ENCODE data around the gene GTF3C4. TPM values are rescaled to one million over a fixed set of nuclear protein-coding genes. Genes with fewer than 3 reads are reported as not detected.

GTF3C4 gene, protein sequence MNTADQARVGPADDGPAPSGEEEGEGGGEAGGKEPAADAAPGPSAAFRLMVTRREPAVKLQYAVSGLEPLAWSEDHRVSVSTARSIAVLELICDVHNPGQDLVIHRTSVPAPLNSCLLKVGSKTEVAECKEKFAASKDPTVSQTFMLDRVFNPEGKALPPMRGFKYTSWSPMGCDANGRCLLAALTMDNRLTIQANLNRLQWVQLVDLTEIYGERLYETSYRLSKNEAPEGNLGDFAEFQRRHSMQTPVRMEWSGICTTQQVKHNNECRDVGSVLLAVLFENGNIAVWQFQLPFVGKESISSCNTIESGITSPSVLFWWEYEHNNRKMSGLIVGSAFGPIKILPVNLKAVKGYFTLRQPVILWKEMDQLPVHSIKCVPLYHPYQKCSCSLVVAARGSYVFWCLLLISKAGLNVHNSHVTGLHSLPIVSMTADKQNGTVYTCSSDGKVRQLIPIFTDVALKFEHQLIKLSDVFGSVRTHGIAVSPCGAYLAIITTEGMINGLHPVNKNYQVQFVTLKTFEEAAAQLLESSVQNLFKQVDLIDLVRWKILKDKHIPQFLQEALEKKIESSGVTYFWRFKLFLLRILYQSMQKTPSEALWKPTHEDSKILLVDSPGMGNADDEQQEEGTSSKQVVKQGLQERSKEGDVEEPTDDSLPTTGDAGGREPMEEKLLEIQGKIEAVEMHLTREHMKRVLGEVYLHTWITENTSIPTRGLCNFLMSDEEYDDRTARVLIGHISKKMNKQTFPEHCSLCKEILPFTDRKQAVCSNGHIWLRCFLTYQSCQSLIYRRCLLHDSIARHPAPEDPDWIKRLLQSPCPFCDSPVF
- total RNA-seq (2021; fragmentation: NEBNext Ultra II Directional; extraction: Animal tissue kit (Norgen Biotek cat#: 25700)) (36.9 and 39.2 TPM in 2 replicates), polyA plus RNA-seq (2011; rRNA removed) (6.3 and 6.8 TPM in 2 replicates), polyA minus RNA-seq (2011; rRNA and poly(A)+ RNA removed) (17.6 and 19.4 TPM in 2 replicates)
- 8.9 TPM for polyA plus RNA-seq (2011; cell fraction: cytosol; rRNA removed)
- polyA plus RNA-seq (2011; cell fraction: nucleus; rRNA removed): 7.2 TPM
- 14.8 to 23.5 TPM (median 19.3 TPM) in 4 replicates for polyA plus RNA-seq (2012, experiment 1 of 2)
- polyA plus RNA-seq (2012, experiment 2 of 2): 4.9 TPM
- polyA plus RNA-seq (2013, experiment 1 of 2): 16.8 TPM
- 16.2 TPM for polyA plus RNA-seq (2013, experiment 2 of 2)
- polyA minus RNA-seq (2011; cell fraction: cytosol; rRNA and poly(A)+ RNA removed): 15.7 TPM
- 8.7 TPM for polyA minus RNA-seq (2011; cell fraction: nucleus; rRNA and poly(A)+ RNA removed)
- long read RNA-seq, experiment 1, full-length matches to known transcripts: 2 of 58 reads
- long read RNA-seq, experiment 1, partial matches to known transcripts: 22 of 58 reads
- long read RNA-seq, experiment 1, other reads (novel, unspliced or antisense): 34 of 58 reads
- long read RNA-seq, experiment 2, full-length matches to known transcripts: 1 of 2 reads
- long read RNA-seq, experiment 2, partial matches to known transcripts: 0 of 2 reads
- long read RNA-seq, experiment 2, other reads (novel, unspliced or antisense): 1 of 2 reads

DNA sequence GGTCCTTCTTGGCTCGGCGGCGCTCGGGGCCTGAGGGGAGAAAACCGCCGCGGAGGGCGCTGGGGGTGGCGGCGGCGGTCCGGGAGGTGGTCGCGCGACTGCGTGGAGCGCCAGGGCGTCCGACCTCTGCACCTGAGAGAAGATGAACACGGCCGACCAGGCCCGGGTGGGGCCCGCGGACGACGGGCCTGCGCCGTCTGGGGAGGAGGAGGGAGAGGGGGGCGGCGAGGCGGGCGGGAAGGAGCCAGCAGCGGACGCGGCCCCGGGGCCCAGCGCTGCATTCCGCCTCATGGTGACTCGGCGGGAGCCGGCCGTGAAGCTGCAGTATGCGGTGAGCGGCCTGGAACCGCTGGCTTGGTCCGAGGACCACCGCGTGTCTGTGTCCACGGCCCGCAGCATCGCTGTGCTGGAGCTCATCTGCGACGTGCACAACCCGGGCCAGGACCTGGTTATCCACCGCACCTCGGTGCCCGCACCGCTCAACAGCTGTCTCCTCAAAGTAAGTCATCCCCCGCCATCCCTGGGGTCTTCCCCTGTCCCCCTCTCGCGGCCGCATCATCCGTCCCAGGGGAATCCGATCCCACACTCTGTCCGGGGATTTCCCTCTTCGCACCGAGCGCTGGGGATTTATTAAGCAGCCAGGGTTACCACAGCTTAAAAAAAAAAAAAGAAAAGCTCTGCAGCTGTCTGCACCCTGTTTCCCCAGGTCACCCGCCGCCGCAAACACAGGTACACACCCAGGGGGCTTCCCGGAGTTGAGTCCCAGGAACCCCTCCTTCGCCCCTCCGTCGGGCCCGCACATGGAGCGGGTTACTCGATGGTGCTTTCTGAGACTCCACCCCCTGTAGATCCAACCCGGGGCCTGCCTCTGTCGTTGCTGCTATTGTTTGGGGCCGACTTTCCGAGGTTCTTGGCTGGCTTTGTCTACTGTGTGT lies at the start of gene GTF3C4:
TSS of gene GTF3C4 (plus strand) at position 8 of the 935 bp plus-strand sequence. CDS start at position 143, 135 bp downstream.
- Histone ChIP-seq H2BK12ac (ENCODE audit: low read depth, low read length) (peak within 1 kb of the TSS; percentile 86; the same call in 1 of the 2 replicates), H4K20me1 (replicated peaks in 1 of 2; ENCODE audit: control insufficient read depth in 1 of 2, insufficient read depth in 2 of 2, low read length in 2 of 2) (peaks cover 17 to 18% of the 10 kb centered on the region in 2 experiments), H3K4me1 (replicated peaks in 1 of 4; ENCODE audit: control insufficient read depth in 3 of 4, insufficient read depth in 4 of 4, low read length in 3 of 4) (peaks cover 0 to 7% (median 6%) of the 10 kb centered on the region in 4 experiments; a peak in 5 of 7 replicates), H2AK5ac (ENCODE audit: low read depth, low read length) (no peak within 1 kb of the TSS; the same call in 1 of the 2 replicates), H3K18ac (ENCODE audit: extremely low read depth, low read length) (peak within 1 kb of the TSS; percentile 93), H3K23me2 (ENCODE audit: low read depth, low read length) (peaks cover 9% of the 10 kb centered on the region), H2BK20ac (ENCODE audit: low read length) (peak within 1 kb of the TSS; percentile 73; the same call in 1 of the 2 replicates), H3K4ac (replicated peaks; ENCODE audit: insufficient read length, low read depth, low read length) (peak within 1 kb of the TSS; percentile 98), H3K36me3 (ENCODE audit: control insufficient read depth in 2 of 4, insufficient read depth in 4 of 4, low read length in 3 of 4) (no peaks in the 10 kb centered on the region), H3K27ac (ENCODE audit: low read depth, low read length) (peak within 1 kb of the TSS; percentile 84; the same call in 1 of the 2 replicates), H2BK120ac (replicated peaks; ENCODE audit: low read depth, low read length) (peak within 1 kb of the TSS; percentile 91), H3K9me3 (ENCODE audit: insufficient read depth in 2 of 2, low read depth in 1 of 2, low read length in 1 of 2) (no peaks in the 10 kb centered on the region), H3K4me2 (ENCODE audit: insufficient read depth in 1 of 2, low read depth in 2 of 2, low read length in 2 of 2) (peak within 1 kb of the TSS; percentile 58 to 83), H3K79me2 (ENCODE audit: control insufficient read depth in 1 of 2, insufficient read depth in 2 of 2, low read length in 2 of 2) (peaks cover 39 to 78% of the 10 kb centered on the region in 2 experiments), H4K91ac (replicated peaks; ENCODE audit: insufficient read length, low read length) (peak within 1 kb of the TSS; percentile 100), H3K56ac (replicated peaks; ENCODE audit: insufficient read length, low read depth, low read length) (peak within 1 kb of the TSS; percentile 98), H2BK15ac (ENCODE audit: low read length) (peak within 1 kb of the TSS; percentile 99; the same call in 1 of the 2 replicates), H3K27me3 (replicated peaks in 1 of 4; ENCODE audit: control insufficient read depth in 3 of 4, extremely low read depth in 1 of 4, insufficient read depth in 3 of 4, low read length in 3 of 4) (no peaks in the 10 kb centered on the region), H4K5ac (ENCODE audit: insufficient read length, low read depth, low read length) (peak within 1 kb of the TSS; percentile 96), H2AFZ (ENCODE audit: low read length) (peak within 1 kb of the TSS; percentile 1; the same call in 1 of the 2 replicates), H2BK5ac (ENCODE audit: low read depth, low read length) (peak within 1 kb of the TSS; percentile 98), H4K8ac (ENCODE audit: extremely low read depth, insufficient read depth, low read length) (peak within 1 kb of the TSS; percentile 97), H3K23ac (ENCODE audit: insufficient read length) (no peak within 1 kb of the TSS), H3K79me1 (ENCODE audit: low read depth, low read length) (peaks cover 6% of the 10 kb centered on the region), H3K9ac (replicated peaks in 1 of 4; ENCODE audit: extremely low read depth in 1 of 4, low read depth in 3 of 4, low read length in 3 of 4) (peak within 1 kb of the TSS; percentile 86 to 95 (median 90)), H3K4me3 (ENCODE audit: extremely low read depth in 1 of 4, insufficient read depth in 2 of 4, low read depth in 3 of 4, low read length in 4 of 4) (peak within 1 kb of the TSS; percentile 81 to 99 (median 90)), H3K14ac (ENCODE audit: insufficient read length) (no peak within 1 kb of the TSS)
- FAIRE-seq (no peak), DNase-seq (ENCODE audit: low read depth in 1 of 2, low spot score in 2 of 2) (peak in 1 of 2 experiments; percentile 60)
- POLR2A ChIA-PET (ENCODE audit: partially characterized antibody): interaction anchor here (0.7 to 2.6 kb wide), 24 partner anchors 7 to 315 kb away, joined by 3 to 10 read pairs (median 4); partner anchors contain the start of genes BARHL1, SETX and TSC1
- CTCF ChIA-PET (ENCODE audit: partially characterized antibody): interaction anchor here (0.8 to 3.5 kb wide), 4 partner anchors 26 to 142 kb away, joined by 3 to 12 read pairs (median 3); partner anchors contain the start of gene BARHL1
- 3% methylated on average over 37 of the region's 82 CpGs; no CpG with 5 or more reads in 1 of the 2 experiments for WGBS, 2 experiments (ENCODE audit: extremely low coverage in 1 of 2, insufficient coverage in 1 of 2, insufficient read length in 1 of 2, insufficient replicate concordance in 2 of 2, low coverage in 1 of 2, low lambda C conversion rate in 2 of 2, missing lambda C conversion rate in 1 of 2)
- TF ChIP-seq TAF1 (IDR thresholded peaks at IDR 0.05; ENCODE audit: low read depth, low read length) (0 out of 2 replicates have a peak, but pooled peaks have one; percentile 40), CHD1 (IDR thresholded peaks at IDR 0.05; ENCODE audit: low read depth, low read length) (no peak), RBBP5 (IDR thresholded peaks at IDR 0.05; ENCODE audit: borderline replicate concordance, low read depth, low read length) (peak; percentile 62)

Data from H1 (cell line).